GM19193 (cell line): ENCODE data around the gene DGKD.

Experiments used
- POLR2A ChIP-seq: IDR thresholded peaks from 4 replicates; pipeline ENCODE4 v1.6.1; 2011; ENCODE audit not compliant: insufficient read depth, insufficient read length; ENCODE audit errors: extremely low read depth

Gene DGKD

DNA sequence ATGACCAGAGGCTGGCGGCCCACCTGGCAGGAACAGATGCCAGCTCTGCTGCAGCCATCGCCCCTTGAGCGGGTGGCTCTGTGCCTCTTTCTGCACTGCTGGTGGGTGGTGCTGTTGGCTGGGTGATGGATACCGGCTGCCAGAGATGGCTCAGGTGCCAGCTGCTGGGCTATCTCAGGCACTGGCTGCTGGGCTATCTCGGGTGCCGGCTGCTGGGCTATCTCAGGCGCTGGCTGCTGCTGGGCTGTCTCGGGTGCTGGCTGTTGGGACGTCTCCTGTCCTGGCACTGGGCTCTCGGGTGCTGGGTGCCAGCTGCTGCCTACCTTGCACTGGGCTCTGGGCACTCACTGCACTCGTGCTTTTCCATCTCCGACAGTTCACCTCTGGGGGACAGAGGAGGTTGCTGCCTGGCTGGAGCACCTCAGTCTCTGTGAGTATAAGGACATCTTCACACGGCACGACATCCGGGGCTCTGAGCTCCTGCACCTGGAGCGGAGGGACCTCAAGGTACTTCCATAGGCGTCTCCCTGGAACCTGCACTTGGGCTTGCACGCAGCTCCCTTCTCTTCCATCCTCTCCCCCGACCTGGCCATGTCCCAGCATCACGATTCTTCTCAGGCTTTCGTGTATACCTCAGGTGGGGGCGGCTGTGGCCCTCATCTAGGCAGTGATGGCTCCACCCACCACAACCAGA lies 113.9 kb downstream of the DGKD start:
- no peak for TF ChIP-seq POLR2A

DNA sequence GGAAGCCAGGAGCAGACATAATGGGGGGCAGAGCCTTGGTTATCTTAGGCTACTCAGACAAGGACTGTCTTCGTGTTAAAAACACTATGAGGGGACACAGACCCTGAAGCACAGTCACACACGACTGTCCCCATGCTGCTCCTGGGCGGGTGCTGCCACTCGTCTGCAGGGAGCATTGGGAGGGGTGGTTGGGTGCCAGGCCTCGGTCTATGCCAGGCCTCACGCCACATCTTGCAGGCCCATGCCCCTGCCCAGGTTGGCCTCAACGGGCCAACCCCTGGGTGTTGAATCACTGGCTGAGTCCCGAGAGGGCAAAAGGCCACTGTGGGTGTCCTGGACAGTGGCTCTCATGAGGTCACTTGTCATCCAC lies 114.4 kb downstream of the DGKD start:
- no peak for TF ChIP-seq POLR2A

DNA sequence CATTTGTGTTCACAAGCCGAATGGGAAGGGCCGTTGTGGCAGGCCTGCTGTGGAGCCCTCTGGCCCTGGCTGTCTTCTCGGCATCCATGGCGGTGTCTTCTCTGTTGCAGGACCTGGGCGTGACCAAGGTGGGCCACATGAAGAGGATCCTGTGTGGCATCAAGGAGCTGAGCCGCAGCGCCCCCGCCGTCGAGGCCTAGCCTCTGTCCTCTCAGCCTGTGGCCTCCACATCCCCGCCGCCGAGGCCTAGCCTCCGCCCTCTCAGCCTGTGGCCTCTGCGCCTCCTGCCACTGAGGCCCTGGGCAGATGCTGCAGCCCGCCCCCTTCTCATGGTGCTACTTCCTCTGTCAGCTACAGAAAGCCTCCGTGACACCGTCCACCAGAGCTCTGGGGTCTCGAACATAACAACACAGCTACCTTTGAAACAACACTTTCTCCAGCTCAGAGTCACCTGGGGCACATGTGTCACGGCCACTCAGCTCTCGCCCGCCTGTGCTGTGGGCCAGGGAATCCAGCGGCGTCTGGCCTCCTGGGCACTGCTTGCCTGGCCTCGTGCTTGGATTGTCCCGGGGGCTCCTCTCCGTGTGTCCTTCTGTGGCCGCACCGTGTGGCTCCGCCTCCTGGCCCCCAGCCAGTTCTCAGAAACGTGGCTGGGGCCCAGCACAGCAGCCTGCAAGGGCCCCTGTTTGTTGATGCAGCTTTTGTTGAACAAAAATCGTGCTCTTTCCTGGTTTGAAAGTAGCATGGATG lies 115.1 kb downstream of the DGKD start:
- no peak for TF ChIP-seq POLR2A

DNA sequence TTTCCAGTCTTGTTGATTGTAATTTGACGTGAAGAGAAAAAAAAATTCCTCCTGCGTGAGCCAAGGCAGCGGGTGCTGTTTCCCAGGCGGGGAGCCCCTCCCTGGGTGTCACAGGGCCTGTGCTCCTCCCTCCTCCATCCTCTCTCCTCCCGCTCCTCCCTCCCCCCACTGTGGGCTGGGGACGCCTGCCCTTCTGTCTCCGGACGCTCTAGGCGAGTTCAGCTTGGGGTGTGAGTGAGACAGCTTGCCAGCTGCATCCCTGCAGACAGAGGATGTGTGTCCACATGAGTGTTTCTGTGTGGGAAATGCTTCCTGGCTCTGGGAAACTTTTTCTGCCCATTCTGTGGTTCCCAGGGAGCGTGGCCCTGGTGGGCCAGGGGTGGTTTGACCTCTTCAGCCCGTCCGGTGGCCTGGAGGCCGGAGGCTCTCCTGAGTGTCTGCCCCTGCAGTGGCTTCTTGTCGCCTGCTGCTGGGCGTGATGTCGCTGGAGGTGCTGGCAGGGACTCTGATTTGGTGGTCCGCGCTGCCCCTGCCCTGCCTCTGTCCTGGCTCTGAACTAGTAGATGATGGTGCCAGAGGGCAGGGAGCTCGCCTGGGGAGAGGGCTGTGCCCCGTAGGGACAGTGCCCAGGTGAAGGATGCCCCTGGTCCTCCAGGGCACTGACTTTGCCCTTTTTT lies 115.9 kb downstream of the DGKD start:
- no peak for TF ChIP-seq POLR2A

DNA sequence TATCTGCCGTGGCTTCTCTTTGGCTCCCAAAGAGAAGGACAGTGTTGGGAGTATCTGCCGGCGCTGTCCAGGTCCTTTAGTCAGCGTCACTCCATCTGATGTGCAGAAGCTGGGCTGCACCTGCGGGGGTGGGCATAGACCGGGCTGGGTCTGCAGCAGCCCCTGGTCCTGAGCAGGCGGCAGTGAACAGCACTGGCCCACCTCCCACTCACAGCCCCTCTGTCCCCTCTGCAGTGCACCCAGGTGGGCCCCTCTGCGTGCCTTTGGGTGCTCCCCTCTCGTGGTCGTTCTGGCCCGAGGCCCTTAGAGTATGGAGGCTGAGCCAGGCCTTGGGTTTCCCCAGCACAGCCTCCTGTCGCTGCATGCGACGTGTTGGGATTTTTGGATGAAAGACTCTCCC lies 116.5 kb downstream of the DGKD start:
- TF ChIP-seq POLR2A = no peak

DNA sequence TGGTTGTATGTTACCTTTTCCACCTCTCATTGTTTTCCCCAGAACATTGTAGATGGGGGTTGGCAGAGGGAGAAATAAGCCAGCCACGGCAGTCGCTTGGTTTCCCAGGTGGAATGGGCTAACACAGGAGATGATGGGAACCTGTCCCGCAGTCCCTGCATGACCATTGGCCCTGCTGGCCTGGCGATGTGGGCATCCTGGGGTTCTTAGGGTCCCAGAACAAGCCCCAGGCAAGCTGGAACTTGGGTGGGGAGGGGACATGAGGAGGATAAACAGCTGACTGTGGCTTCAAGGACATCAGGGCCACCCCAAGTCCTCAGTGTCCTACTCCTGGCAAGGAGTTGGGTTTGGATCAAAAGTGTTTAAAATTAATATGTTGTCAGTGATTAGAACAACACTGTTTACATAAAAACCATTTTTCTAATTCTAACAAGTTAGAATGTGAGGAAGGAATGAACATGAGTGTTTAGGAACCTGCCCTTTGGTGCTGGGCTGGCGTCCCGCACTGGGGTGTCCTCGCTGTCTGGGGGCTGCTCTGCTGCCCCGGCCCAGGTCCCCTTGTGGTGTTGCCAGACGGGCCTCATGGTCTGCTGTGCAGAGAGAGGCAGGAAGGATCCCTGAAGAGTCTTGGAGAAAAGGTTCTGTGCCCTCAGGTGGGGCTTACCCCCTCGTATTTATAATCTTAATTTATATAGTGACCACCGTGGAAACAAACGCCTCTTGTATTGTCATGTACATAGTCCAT lies 117.2 kb downstream of the DGKD start:
- TF ChIP-seq POLR2A = no peak

DNA sequence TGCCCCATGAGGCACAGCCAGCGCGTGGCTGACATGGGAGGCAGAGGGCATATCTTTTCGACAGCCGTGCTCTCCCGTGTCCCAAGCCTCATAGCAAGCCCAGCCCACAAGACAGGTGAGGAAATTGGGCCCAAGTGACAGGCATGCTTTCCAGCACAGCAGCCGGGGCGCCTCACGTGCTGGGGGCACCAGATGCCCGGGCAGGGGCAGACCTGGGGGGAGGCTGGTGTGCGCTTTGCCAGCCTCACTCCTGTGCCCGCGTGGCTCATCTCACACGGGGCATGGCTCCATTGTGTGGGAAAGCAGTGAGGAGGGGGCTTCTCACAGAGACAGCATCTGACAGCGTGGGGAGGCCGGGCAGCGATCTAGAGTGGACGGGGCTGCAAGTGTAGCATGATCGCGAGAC lies 119.1 kb downstream of the DGKD start:
- no peak for TF ChIP-seq POLR2A

DNA sequence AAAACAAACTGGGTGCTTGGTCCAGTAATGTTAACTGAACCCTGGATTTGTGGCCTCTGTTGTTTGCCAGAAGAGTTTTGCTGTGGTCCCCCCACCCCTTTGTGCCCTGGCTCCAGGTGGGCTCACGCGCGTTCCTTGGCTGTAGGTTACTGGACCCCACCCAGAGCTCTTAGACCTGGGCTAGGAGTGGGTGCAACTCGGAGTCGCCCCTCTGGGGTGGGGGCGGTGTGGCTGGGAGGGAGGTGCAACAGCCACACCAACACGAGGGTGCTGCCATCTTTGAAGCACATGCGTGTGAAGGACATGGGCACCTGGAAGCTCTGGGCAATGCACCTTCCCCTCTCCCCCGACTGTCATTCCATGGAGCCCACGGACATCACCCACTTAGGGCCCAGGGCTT lies 119.6 kb downstream of the DGKD start:
- no peak for TF ChIP-seq POLR2A

DNA sequence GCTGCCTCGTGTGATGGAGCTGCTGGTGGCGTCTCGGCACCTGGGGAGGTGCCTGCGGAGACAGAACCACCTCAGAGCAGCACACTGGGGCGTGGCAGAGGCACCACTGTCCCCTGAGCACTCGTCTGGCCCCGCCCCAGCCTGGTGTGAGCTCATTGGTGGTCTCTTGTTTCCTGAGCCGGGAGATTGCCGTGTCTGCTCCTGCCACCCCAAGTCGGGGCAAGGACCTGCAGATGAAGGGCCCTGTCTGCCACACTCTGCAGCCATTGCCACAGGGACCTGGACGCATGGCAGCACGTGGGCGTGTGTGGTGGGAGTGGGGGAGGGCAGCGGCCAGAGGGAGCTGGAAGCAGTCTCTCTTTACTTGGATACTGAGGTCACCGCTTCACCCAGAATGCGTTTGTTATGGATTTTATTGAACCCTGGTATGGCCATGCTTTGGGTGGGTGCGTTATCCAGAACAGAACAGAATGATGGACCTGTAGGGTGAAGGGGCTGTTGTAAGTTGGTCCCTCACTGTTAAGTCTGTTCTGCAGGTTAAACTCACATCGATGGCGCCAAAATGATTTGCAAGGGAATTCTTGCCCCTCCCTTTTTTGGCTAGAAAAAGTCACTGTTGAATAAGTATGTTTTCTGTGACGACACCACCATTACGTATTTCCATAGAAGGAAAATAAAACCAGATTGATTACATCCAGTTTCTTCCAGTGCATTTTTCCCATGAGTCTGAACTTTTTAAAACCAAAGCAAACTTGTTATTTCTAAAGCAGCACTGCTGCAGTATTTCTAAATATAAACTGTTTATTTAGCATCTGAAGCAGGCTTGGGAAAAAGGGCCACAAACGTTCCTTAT lies 120.2 kb downstream of the DGKD start:
- no peak for TF ChIP-seq POLR2A

DNA sequence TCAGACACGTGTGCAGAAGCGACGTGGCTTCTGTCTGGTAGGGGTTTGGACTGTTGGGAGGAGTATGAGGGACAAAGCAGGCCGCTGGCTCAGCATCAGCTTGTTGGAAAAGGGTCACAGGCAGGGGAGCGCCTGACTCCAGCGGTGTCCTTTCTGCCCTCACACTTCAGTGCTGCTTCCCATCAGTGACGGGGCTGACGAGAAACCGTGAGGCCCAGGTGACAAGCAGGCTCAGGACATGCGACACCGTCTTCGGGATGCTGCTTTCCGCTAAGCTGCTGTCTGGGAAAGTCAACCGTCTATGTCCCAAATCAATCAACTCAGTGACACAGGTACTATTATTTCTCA lies 121.7 kb downstream of the DGKD start:
- TF ChIP-seq POLR2A = no peak

DNA sequence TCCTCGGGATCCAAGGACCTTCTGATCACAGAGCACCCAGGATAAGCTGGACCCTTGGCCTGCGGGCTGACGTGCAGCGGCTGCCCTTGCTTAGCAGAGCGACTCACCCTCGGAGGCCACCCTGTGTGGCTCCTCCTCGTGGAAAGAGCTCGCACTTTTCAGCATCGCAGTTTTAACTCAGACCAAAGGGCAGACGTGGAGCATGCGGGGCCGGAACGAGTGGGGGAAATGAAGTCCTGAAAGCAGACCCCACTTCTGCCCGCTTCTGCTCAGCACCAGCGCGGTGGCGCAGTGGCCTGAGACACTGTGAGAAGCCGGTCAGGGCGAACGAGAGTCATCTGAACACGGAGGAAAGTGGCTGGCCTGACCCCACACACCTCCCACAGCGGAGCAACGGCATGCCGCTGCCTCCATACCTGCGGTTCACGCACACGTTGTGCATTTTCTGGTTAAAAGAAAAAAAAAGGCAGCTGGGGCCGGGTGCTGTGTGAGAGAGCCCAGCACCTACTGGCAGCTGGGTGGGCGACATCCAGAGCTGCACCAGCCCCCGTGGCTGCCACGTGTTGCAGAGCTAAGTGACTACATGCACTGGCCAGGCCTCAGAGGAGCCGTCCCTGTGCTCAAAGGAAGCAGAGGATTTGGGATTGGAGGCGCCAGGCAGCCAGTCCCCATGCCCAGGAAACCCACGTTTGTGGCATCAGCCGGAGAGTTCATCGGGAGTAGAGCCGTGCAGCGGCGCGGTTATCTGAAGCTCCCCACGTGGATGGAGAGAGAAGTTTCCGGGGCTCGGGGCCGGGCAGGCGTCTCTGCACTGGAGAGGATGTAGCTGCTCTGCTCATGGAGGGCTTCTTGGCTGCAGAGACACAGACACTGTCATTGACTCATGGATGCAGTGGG lies 122.6 kb downstream of the DGKD start:
- no peak for TF ChIP-seq POLR2A

DNA sequence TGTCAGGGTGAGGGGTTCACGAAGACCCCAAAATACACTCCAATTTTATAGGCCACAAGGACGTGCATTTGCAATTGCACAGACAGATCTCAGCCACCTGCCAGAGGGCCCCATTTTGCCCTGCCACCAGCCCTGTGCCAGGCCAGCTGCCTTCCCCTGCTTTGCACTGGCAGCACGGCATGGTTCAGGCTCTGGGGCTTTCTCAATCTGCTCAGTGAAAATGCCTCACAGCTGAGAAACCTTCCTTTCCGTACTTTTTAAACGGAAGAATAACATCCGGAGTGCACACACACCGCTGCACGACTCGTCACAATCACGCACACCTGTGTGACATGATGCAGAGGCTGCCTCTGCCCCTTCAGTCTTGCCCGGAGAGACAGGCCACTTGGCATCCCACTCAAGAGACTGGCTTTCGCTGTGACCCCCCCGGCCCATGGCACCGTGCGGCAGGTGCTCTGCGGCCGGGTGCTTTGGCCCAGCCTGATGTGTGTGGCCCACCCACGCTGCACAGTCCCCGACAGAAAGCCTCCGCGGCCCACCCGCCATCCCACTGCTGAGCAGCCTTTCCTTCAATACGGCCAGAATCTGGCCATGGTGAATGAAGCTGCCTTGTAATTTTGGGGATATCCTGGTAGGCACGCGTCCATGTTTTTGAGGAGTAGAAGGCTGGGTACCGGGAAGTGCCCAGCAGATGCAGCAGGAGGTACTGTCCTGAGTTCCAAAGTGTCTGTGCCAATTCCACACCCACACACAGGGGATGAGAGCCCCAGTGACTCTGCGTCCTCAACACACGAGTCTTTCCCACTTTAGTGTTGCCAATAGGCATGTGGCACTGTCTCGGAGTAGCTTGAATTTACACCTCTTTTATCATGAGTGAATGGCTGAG lies 123.5 kb downstream of the DGKD start:
- TF ChIP-seq POLR2A = no peak
